ENCODE measurements around the gene VAX1.

Gene VAX1

GRCh38 chr10:117140525-117140902 is 2.4 kb upstream of the VAX1 start:
- ChIA-PET CTCF (interaction anchor here (0.9 kb wide), 1 partner anchor 18 kb away, joined by 3 read pairs; no protein-coding TSS in a partner anchor), POLR2A (no interaction called here)
- TF ChIP-seq CTCF (IDR thresholded peaks at IDR 0.05; ENCODE audit: control extremely low read depth, extremely low read depth, low read depth, missing control alignments) = no peak
- no peak for DNase-seq (ENCODE audit: extremely low spot score)

DNA sequence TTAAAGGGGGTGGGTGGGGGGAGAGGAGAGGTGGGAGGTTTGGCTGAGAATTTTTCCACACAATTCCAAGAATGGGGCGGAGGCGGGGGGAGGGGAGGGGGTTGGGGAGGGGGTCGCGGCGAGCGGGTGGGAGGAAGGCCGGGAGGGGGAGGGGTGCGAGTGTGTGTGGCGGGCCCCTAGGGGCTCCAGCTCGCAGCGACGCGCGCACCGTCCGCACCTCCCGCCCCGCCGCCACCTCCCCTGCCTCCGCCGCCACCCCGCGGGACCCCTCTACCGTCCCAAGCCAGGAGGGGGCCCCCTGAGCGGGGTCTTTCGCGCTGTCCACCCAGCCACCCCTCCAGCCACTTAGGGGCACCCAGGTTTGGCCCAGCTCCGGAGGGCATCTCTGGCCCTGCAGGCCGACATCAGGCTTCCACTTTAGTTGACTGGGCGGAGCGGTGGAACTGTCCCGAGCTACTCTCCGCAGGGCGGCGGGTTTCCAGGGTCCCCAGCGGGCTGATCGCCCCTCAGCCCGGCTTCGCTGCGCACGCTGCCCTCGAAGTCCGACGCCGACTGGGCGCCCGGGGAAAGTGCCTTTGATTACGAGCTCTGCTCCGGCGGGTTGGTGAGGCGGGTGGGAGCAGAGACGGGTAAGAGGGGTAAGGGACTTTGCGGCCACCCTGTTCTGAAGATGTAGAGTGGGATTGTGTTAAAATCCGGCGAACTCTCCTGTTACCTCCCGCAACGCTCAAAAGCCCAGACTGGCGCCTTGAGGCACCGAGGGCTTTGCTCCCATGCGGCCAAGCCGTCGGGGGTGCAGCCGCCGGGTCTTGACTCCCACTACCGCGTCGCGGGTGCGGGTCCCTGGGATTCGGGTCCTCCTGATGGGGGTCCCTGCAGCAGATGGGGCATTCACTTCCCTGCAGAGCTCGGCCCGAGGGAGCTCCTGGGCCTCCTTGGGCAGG is 1.8 kb upstream of the VAX1 start:
- ChIA-PET POLR2A (no interaction called here), CTCF (interaction anchor here (0.9 kb wide), 1 partner anchor 19 kb away, joined by 3 read pairs; no protein-coding TSS in a partner anchor)
- DNase-seq (ENCODE audit: extremely low spot score) = no peak
- TF ChIP-seq CTCF (IDR thresholded peaks at IDR 0.05; ENCODE audit: control extremely low read depth, extremely low read depth, low read depth, missing control alignments) = no peak

DNA sequence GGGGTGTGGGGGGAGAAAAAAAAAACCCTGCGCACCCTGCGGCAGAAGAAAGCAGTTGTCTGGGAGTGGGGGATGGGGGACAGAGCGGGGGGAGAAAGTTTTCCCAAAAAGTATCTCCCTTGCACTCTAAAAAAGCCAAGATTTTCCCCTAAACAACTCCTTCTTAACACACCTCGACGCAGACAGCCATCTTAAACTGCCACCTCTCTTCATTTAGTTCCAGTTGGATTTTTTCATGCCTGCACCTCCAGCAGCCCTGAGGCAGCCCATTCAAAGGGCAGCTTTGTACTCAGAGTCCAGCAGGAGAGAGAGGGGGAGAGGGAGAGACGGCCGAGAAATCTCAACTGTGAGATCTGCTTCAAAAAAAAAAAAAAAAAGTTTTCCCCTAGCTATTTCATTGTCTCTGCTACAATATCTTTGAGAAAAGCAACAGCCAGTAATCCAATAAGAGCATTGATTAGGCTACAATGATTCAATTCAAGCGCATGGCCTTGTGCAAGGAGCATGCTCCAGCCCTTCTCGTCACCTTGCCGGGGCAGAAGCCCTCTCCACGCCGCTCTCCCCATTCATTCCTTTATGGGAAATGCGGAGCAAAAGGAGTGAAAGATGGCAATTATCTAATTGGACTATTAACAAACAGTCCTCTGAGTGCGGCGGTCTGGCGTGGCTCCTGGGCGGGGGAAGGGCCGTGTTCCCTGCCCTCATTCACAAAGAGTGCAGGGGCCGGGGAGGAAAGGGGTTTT is 939 bp upstream of the VAX1 start:
- no peak for DNase-seq (ENCODE audit: extremely low spot score)
- ChIA-PET POLR2A (interaction anchor here (0.6 kb wide), 1 partner anchor 29 kb away, joined by 4 read pairs; no protein-coding TSS in a partner anchor), CTCF (no interaction called here)
- TF ChIP-seq CTCF (IDR thresholded peaks at IDR 0.05; ENCODE audit: control extremely low read depth, extremely low read depth, low read depth, missing control alignments) = no peak

- ChIA-PET POLR2A (no interaction called here), CTCF (interaction anchor here (2.1 kb wide), 1 partner anchor 38 kb away, joined by 6 read pairs; no protein-coding TSS in a partner anchor)
- DNase-seq (ENCODE audit: extremely low spot score) = no peak
- TF ChIP-seq CTCF (IDR thresholded peaks at IDR 0.05; ENCODE audit: control extremely low read depth, extremely low read depth, low read depth, missing control alignments) = no peak
Observed at GRCh38 chr10:117137031-117137910, 799 bp downstream of the VAX1 start.

GRCh38 chr10:117136391-117136975 is 1.6 kb downstream of the VAX1 start:
- ChIA-PET POLR2A (no interaction called here), CTCF (interaction anchor here (2.1 kb wide), 1 partner anchor 39 kb away, joined by 6 read pairs; no protein-coding TSS in a partner anchor)
- no peak for TF ChIP-seq CTCF (IDR thresholded peaks at IDR 0.05; ENCODE audit: control extremely low read depth, extremely low read depth, low read depth, missing control alignments)
- DNase-seq (ENCODE audit: extremely low spot score) = no peak
